DMS153 (cell line): ENCODE measurements around the gene KCNJ1.

Experiments used
- DNase-seq: peaks from one replicate; lab custom pipeline; 2025; lab: John Stamatoyannopoulos, UW

Gene KCNJ1

DNA sequence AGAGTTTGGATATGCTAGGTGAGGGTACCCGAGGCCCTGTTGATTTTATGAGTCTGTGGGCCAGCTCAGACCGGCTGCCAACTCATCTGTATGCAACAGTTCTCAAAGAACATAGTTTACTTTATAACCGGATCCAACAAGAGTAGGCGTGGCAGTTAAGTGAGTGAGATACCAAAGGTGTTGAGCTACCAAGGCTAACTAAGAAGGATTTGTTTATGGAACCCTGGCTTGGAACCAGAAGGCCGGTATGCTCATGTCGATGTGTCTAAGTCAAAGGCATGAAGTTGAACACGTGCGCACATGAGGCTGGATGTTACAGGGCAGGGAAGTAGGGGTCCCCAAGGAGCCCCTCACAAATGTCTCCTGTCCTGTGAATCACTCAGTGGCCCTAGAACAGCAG is at the start of gene KCNJ1:
KCNJ1 (minus strand) TSS at position 20 of the 400 bp plus-strand sequence. CDS start 27,053 bp downstream, outside the sequence.
- no peak for DNase-seq

DNA sequence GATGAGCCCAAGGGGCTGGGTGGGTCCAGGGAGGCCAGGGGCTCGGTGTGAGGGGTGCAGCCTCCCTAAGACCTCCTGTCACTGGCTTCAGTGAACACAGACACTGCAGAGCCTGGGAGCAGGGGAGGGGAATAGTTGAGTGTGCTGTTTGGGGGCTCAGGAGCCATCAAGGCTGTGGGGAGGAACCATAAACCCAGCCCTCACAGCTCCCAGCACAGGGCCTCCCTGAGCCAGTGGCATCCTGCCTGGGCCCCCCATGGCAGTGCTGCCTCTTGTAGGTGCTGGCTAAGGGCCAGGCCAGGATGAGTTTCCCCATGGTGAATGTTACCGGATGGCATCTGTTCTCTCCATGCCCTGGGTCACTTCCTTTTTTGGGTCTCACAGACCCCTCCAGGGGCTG is 49.6 kb upstream of the KCNJ1 start:
- DNase-seq: no peak

DNA sequence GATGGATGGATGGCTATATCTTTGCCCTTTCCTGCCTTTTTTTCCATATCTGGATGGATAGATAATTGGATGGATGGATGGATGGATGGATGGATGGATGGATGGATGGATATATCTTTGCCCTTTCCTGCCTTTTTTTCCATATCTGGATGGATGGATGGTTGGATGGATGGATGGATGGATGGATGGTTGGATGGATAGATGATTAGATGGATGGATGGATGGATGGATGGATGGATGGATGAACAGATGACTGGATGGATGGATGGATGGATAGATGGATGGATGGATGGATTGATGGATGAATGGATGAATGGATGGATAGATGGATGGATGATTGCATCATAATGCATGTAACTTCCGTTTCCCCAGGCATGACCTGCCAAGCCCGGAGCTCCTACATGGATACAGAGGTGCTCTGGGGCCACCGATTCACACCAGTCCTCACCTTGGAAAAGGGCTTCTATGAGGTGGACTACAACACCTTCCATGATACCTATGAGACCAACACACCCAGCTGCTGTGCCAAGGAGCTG is 49.0 kb upstream of the KCNJ1 start:
- no peak for DNase-seq

DNA sequence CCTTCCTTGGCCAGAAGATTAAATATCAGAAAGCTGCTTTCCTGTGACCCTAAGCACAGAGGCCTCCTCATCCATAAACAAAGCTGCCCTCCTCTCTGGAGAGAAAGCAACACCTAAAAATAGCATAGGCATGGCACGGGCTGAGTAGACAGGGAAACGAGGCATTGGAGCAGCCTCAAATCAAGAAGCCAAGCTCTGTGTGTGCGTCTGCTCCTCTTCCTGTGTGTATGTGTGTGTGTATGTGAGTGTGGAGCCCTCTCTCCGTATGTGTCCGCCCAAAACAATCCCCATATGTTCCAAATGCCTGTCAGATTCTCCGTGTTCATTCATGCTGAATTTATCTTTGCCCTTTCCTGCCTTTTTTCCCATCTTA is 48.0 kb upstream of the KCNJ1 start:
- no peak for DNase-seq

DNA sequence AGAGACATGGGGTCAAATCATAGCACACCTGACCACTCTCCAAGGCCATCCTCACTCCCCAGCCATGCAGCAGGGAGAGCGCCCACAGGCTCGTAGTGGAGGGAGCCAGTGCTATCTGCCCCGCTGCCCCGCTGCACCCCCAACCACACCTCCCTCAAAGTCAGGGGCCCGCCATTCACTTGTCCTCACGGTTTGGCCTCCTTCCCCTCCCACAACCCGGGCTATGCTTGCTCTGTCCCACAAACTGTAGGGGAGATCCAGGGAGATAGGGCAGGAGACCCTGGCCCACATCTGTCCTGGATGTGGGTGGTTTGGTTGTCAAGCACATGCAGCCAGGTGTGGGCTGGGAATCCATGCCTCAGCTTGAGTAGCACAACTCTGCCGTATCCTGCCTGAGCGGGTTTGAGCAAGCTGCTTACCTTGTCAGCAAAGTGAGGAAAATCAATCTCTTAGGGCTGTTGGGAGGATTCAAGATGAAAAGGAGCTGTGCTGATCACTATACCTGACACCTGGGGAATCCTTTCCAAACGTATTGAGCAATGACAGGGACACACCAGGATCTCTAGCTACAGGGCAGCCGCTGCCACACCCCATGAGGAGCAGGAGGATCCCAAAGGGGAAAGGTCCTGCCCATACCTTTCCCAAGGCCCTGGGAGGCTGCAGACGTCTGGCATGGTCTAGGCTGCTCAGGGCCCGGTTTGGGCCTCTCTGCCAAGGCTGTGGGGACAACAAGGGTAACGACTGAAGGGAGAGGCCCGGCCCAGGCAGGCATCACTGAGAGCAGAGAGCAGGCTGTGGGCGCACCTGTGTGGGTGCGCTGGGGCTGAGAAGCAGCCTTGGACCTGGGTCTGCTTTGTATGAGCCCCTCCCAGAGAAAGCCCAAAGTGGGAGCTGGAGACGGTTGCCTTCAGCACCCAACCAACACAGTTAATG is 47.4 kb upstream of the KCNJ1 start:
- no peak for DNase-seq

DNA sequence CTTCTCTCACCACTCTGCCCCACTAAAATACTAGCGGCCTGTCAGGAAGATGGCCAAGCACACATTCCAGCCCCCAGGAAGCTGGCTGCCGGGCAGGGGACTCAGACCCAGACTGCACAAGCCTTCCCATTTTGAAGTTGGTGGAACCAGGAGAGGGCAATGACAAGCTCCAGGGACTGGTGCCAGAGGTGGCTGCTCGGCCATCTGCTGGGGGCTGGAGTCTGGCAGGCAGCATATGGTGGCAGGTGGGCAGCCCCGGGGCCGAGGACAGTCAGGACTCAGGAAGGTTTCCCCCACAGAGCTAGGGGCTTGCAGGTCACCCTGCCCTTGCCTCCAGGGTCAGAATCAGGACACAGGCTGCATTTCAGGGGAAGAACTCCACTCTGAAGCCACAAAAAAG is 46.7 kb upstream of the KCNJ1 start:
- DNase-seq: no peak

DNA sequence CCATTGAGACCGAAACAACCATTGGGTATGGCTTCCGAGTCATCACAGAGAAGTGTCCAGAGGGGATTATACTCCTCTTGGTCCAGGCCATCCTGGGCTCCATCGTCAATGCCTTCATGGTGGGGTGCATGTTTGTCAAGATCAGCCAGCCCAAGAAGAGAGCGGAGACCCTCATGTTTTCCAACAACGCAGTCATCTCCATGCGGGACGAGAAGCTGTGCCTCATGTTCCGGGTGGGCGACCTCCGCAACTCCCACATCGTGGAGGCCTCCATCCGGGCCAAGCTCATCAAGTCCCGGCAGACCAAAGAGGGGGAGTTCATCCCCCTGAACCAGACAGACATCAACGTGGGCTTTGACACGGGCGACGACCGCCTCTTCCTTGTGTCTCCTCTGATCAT is 44.6 kb upstream of the KCNJ1 start:
- no peak for DNase-seq

DNA sequence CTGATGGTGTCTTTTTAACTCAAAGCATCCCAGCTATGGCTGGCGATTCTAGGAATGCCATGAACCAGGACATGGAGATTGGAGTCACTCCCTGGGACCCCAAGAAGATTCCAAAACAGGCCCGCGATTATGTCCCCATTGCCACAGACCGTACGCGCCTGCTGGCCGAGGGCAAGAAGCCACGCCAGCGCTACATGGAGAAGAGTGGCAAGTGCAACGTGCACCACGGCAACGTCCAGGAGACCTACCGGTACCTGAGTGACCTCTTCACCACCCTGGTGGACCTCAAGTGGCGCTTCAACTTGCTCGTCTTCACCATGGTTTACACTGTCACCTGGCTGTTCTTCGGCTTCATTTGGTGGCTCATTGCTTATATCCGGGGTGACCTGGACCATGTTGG is 44.1 kb upstream of the KCNJ1 start:
- DNase-seq: no peak

DNA sequence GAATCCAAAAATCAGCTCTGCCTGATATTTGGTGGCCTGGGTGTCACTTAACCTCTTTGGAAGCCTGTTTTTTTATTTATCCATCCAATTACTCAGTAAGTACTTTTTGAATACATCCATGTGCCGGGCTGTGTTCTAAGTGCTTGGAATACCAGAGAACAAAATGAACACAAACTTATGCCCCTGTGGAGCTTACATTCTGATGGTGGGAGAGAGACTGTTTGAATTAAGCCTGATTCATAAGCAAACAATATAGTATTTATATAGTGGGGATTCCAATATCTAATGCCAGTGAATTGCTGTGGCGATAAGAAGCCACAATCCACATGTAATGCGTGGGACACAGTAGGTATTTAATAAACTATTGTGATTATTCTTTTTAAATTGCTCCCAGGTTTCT is 43.5 kb upstream of the KCNJ1 start:
- DNase-seq: no peak

DNA sequence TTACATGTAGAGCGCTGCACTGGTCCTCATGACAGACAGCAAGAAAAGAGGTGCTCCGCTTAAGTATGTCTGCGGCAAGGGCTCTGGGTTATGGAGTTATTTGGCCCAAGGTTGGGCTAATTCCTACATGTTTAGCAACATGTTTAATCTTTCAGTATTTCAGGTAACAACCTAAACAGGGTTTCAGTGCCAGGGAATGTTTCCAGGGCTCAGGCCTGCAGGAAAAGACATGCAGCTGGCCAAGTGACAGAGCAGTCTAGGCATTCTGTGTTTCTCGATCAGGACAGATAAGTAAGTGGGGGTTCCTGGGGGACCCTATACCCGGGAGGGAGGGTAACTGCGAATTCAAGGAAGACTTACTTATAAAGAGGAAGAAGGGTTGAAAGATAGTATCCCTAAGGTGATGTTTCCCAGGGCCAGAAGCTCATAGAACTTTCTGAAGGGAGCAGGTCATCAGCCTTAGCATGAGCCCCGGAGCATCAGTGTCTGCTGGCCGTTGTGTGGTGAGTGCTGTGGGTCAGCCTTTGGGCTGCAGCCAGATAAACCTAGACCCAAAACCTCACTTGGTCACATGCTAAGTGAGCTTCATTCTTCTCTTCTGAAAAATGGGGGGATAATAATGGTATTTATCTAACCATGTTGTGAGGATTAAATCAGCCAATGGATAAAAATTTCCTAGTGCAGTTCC is 42.5 kb upstream of the KCNJ1 start:
- no peak for DNase-seq

DNA sequence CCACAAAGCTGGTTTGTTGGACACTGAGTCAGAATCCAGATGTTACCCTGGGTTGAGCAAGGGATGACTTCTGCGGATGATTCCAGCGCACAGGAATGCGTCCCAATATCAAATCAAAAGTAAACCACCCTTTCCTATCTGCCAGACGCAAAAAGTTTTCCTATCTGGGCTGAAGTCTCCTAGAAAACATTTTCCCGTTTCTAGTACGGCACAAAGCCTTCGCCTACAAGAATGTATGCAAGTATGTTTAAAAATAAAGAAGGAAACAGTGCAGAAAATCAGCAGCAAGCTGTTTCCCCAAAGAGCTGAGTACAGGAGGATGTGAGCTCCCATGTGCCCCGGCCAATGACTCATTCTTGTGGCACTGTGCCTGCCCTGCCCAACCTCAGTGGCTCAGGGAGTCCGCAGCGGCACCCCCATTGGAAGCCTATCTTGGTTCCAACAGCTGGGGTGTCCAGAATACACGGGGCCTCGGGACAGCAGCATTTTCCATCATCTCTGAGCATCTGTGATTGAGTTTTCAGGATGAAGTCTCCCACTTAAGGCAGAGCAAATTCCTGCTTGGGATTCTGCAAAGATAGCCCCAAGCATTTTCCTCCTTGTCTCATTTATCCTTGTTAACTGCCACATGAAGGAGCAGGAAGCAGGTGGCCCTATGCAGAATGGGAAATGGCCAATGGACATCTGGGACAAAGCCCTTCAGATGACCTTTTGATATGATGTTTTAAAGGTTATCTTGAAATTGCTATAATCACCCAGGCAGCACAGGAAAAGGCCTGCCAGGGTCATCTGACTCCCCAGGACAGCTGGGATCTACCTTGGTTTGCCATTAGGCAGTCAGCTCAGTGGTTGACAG is 41.5 kb upstream of the KCNJ1 start:
- no peak for DNase-seq

DNA sequence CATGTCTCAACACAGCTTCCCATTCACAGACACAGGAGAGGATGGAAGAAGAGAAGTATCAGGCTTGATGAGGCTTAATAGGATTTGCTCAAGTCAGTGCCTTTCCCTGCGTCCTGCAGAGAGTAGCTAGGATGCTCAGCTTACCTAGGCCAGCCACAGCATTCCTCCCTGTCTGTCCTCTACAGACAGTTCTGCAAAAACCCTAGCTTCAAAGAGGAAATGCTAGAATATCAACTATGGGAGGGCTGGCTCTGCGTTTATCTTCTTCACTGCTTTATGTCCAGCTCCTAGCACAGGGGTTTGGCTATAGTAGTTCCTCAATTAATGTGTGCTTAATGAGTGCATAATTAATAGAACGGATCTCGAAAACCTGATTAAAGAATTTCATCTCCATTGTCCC is 40.5 kb upstream of the KCNJ1 start:
- no peak for DNase-seq

DNA sequence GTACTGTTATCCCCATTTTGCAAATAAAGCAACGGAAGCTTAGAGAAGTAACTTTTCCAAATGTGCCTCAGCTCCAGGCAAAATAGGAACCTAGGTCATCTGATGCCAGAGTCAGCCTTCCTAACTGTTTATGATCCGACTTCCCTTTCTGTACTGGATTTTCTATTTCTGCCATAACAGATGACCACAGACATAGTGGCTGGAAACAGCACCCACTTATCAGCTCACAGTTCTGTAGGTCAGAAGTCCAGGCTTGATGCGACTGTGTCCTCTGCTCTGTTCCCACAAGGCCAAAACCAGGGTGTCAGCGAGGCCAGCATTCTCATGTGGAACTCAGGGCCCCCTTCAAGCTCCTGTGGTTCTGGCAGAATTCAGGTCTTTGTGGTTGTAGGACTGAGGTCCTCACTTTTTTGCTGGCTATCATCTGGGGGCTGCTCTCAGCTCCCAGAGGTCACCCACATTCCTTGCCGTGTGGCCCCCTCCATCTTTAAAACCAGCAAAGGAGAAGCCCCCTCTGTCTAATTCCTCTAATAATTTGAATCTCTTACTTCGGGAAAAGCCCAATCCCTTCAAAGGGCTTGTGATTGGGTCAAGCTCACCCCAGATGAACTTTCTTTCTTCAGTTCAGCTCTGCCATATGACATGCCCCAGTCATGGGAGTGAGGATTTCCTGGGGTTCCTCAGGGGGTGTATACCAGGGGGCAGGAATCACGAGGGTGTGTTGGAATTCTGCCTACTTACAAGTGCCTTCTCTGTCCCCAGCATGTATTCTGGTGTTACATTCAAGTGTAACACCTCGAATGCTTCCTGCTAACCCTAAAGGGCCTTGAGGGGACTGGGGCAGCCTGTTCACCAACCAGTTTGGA is 39.3 kb upstream of the KCNJ1 start:
- no peak for DNase-seq

DNA sequence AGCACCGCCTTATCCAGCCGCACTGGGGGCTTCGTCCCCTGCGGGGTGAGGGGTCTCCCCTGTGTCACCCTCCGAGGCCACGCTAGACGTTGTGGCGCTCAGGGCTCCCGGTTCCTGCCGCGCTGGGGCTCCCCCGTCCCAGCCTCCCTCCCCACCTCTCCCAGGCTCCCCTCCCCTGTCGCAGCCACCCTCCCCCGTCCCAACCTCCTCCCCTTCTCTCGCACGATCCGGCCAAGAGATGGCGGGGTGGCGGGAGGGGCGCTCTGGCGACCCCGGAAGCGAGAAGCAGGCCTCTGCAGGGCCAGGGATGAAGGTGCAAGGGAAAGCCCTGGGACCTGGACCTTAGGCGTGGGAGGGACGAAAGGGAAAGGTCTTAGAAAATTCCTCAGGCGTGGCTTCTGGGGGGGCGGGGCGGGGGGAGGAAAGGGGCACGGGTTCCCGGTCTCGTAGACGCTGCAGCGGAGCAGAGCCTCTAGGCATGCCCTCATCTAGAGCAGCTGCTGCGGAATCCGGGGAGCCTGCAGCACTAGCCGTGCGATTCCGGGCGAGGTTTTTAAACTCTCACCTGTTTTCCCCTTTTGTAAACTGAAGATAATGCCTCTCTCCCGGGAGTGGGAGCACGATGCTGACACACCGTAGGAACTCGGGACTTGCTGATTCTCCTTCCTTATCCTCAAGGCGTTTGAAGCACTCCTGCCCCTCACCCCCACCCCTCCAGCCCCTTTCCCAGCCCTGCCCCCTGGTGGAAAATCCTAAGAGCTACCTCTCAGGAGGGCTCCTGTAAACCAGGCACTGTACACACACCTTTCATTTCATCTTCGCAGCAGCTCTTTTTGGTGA is 38.5 kb upstream of the KCNJ1 start:
- DNase-seq: peak; percentile 51

DNA sequence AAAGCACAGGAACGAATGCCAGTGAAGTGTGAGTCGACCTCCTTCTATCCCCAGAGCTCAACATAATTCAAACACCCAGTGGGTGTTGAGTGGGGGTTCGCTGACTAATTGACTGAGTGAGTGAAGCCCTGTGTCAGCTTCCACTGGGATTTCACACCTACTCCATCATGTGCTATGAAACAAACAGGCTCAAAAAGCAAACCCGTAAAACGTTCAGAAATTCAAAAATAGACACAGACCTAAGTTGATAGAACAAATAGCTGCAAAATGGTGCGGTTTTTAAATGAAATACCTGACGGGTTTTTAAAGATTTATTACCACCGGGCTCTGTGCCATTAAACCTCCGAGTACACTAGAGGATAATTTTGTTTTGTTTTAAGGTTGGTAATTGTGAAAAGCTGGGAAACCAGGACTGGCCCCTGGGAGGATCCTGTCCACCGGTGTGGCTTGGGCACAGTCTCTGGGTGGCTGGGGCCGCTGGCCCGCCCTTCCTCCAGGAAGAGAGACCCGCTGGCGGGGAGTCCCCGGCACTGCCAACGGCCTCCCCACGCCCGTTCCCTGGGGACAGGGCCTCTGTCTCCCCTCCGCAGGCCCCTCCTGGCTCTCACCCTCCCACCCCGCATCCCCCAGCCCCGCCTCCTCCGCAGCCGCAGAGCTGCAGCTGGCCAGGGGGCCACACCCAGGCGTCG is 37.7 kb upstream of the KCNJ1 start:
- DNase-seq: peak; percentile 47

DNA sequence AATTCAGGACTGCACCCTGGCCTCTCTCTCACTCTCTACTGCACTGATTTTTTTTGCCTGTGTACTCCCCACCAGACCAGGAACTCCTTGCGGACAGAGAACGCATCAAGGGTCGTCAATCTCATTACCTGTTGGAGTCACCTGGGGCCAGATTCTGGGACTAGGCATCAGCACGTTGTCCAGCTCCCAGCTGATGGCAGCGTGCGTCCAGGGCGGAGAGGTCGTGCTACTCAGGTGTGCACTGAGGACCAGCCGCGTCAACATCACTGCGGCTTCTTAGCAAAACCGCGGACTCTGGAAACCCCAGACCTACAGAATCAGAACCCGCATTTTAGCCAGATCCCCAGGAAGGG is 37.2 kb upstream of the KCNJ1 start:
- DNase-seq: no peak

DNA sequence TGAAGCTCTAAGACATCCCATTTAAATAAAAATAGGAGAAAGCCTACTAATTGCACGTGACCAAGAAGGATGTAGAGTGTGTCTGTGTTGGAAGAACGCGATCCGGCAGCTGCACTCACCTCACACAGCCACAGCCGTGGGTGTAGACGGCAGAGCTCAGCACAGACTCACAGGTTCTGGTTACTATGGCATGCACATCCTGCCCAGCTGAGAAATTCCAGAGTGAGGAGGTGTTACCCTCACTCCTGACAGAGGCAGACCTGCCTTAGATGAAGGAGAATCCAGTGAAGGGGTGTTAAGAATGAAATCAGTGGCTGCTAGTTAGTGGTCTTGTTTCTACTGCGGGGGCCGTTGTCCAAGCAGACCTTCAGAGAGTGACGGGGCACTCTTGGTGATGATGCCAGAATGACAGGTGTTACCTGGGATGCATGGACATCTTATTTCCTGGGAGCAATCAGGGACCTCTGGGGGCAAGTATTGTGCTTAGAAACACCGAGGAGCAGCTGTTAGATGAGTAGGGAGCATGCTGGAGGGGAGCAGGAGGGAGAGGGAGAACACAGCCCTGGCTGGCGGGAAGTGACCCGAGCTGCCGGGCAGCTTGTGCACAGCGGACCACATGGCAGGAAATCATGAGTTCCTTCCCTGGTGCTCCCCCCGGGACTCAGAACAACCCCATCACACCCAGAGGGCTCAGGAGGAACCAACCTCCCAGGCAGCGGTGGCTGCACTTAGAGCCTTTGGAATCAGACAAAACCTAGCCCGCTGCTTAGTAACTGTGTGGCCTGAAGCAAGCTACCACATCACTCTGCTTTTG is 36.4 kb upstream of the KCNJ1 start:
- no peak for DNase-seq

DNA sequence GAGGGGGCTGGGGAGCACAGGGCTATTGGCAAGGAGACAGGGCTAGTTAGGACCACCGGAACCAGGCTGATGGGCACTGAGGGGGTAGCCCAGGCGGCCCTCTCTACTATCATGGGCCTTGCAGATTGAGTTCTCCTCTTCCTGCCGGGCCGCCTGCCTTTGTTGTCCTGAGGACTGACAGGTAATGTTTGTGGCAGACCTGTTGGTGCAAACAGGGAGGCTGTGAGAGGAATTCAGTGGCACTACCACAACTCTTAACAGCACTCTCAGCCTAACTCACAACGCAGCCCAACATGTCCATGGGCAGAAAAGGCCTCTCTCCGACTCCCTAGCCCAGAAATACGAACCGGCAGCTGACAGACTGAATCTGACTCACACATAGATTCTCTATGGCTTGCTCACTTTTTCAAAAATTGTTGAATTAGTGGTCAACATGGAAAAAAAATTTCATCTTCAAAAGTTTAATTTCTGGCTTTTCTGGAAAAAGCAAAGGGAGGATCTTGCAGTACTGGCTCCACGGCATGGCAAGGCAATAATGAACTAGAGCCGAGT is 35.5 kb upstream of the KCNJ1 start:
- no peak for DNase-seq
